HL-60 (cell line): ENCODE data around the gene ATP13A5.

Source experiments
- DNase-seq, 2 experiments: peaks; one replicate each; pipeline ENCODE4 v3.0.0-alpha.2; 2010 to 2020; ENCODE audit warnings: low read depth in 1 of 2, low spot score in 1 of 2
- H3K27ac ChIP-seq: fragments of 250-450 bp; sonication (Bioruptor Pico); replicated peaks from 2 replicates; pipeline ENCODE4 v1.5.1; 2020; ENCODE audit warnings: mild to moderate bottlenecking, moderate library complexity
- H3K27me3 ChIP-seq: fragments of 250-450 bp; sonication (Bioruptor Pico); 2 replicates; pipeline ENCODE4 v1.5.1; 2021; ENCODE audit warnings: mild to moderate bottlenecking, moderate library complexity; ENCODE audit not compliant: insufficient read depth, poor library complexity, severe bottlenecking
- H3K4me3 ChIP-seq: replicated peaks from 2 replicates; pipeline ENCODE4 v1.5.1; 2011; ENCODE audit warnings: mild to moderate bottlenecking, control low read depth, low read length; ENCODE audit not compliant: insufficient read depth
- GABPA ChIP-seq: IDR thresholded peaks from 2 replicates; pipeline ENCODE4 v1.6.1; 2012; ENCODE audit warnings: low read depth
- POLR2AphosphoS5 ChIP-seq: IDR thresholded peaks from 2 replicates; pipeline ENCODE4 v1.6.1; 2012; ENCODE audit warnings: low read depth
- SPI1 ChIP-seq: IDR thresholded peaks from 2 replicates; pipeline ENCODE4 v1.6.1; 2012; ENCODE audit warnings: low read depth, mild to moderate bottlenecking, borderline replicate concordance
- TF ChIP-seq, protein P1 (sequence below): IDR thresholded peaks from one replicate; pipeline ENCODE4 v1.5.1; 2011; ENCODE audit warnings: low read length, control low read depth, inconsistent platforms; ENCODE audit not compliant: insufficient read depth
- TF ChIP-seq, protein P2 (sequence below): IDR thresholded peaks from 2 replicates; pipeline ENCODE4 v1.6.1; 2012; ENCODE audit warnings: low read depth; ENCODE audit not compliant: insufficient replicate concordance

Gene ATP13A5

DNA sequence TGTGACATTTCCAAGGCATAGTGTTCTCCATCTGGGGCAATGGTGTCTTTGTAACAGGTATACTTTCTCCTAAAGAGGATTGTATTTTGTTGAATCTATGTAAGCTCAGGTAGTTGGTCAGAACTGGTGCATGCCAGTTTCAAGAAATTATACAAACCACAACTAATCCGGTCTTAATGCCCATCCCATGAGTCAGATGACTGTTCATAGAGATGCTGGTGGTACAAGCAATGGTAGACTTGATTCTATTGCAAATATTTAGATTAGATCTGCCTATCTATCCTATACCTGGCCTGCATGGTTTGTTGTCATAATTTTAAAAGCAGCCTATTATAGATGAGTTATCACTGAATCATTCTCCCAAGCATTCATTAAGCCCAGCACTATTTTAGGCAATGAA, 43.5 kb downstream of the ATP13A5 start:
- H3K4me3 ChIP-seq: no peak overlapping the region
- H3K27ac ChIP-seq: no peak overlapping the region
- TF ChIP-seq POLR2AphosphoS5: no peak
- TF ChIP-seq, protein P1, sequence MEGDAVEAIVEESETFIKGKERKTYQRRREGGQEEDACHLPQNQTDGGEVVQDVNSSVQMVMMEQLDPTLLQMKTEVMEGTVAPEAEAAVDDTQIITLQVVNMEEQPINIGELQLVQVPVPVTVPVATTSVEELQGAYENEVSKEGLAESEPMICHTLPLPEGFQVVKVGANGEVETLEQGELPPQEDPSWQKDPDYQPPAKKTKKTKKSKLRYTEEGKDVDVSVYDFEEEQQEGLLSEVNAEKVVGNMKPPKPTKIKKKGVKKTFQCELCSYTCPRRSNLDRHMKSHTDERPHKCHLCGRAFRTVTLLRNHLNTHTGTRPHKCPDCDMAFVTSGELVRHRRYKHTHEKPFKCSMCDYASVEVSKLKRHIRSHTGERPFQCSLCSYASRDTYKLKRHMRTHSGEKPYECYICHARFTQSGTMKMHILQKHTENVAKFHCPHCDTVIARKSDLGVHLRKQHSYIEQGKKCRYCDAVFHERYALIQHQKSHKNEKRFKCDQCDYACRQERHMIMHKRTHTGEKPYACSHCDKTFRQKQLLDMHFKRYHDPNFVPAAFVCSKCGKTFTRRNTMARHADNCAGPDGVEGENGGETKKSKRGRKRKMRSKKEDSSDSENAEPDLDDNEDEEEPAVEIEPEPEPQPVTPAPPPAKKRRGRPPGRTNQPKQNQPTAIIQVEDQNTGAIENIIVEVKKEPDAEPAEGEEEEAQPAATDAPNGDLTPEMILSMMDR: no peak
- TF ChIP-seq SPI1: no peak
- TF ChIP-seq, protein P2, sequence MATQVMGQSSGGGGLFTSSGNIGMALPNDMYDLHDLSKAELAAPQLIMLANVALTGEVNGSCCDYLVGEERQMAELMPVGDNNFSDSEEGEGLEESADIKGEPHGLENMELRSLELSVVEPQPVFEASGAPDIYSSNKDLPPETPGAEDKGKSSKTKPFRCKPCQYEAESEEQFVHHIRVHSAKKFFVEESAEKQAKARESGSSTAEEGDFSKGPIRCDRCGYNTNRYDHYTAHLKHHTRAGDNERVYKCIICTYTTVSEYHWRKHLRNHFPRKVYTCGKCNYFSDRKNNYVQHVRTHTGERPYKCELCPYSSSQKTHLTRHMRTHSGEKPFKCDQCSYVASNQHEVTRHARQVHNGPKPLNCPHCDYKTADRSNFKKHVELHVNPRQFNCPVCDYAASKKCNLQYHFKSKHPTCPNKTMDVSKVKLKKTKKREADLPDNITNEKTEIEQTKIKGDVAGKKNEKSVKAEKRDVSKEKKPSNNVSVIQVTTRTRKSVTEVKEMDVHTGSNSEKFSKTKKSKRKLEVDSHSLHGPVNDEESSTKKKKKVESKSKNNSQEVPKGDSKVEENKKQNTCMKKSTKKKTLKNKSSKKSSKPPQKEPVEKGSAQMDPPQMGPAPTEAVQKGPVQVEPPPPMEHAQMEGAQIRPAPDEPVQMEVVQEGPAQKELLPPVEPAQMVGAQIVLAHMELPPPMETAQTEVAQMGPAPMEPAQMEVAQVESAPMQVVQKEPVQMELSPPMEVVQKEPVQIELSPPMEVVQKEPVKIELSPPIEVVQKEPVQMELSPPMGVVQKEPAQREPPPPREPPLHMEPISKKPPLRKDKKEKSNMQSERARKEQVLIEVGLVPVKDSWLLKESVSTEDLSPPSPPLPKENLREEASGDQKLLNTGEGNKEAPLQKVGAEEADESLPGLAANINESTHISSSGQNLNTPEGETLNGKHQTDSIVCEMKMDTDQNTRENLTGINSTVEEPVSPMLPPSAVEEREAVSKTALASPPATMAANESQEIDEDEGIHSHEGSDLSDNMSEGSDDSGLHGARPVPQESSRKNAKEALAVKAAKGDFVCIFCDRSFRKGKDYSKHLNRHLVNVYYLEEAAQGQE: no peak
- no peak for TF ChIP-seq GABPA
- no peaks in the 10 kb centered on the region for H3K27me3 ChIP-seq
- no peak for DNase-seq

DNA sequence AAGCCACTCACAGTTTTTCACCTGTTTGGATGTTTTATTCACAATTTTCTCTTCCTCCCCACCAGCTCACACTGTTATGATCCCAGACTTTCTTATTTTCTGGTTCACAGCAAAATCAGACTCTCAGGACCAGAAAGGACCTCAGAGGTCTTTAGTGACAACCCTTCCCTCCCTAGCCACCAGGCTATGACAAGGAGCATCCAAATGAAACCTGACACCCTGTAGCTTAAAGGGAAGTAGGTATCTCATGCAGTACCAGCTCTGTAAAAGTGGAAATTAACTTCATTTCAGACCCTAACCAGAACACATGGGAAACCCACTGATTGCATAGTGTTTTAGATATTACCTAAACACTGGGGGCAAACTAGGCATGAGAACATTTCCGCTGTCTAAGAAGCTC, 45.3 kb downstream of the ATP13A5 start:
- no peak for DNase-seq
- Histone ChIP-seq H3K4me3 (no peak overlapping the region), H3K27ac (no peak overlapping the region), H3K27me3 (no peaks in the 10 kb centered on the region)
- TF ChIP-seq, protein P1: no peak
- TF ChIP-seq SPI1: no peak
- TF ChIP-seq POLR2AphosphoS5: no peak
- TF ChIP-seq GABPA: no peak
- TF ChIP-seq, protein P2: no peak

DNA sequence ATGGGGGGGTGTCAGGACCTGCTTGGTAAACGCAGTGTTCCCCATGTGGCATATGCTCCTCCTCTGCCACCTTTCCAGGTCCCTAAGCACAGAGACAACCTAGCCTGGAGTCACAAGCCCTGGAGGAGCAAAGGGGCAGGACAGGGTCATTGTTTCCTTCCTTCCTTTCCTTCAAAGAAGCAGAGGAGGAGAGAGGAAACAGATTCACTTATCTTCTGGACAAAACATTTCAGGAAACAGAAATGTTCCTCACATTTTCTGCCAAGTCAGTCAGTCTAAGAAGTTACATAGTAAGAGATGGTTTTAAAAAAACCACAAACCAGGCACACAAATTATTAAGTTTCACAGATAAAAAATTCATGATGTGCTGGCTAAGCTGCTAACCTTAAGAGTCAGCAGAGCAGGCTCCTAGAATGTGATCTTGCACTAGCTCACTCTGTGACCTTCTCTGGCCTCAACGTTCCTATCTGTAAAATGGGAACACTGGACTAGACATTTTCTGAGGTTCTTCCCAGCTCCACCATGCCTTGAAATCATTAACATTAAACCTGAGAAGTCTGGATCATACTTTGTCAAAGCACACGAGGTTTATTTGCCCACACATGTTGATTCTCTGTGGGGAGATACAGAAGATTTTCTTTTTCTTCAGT, 47.9 kb downstream of the ATP13A5 start:
- DNase-seq: no peak
- H3K4me3 ChIP-seq: no peak overlapping the region
- TF ChIP-seq, protein P1: no peak
- TF ChIP-seq SPI1 (no peak), POLR2AphosphoS5 (no peak), GABPA (no peak)
- TF ChIP-seq, protein P2: no peak
- no peak overlapping the region for H3K27ac ChIP-seq
- H3K27me3 ChIP-seq: no peaks in the 10 kb centered on the region
